ENCODE data around the gene VAMP1. TPM values are rescaled to one million over a fixed set of nuclear protein-coding genes. Genes with fewer than 3 reads are reported as not detected.

The VAMP1 gene
- total RNA-seq, 1 donor from 2014 or later = 14.0 TPM

DNA sequence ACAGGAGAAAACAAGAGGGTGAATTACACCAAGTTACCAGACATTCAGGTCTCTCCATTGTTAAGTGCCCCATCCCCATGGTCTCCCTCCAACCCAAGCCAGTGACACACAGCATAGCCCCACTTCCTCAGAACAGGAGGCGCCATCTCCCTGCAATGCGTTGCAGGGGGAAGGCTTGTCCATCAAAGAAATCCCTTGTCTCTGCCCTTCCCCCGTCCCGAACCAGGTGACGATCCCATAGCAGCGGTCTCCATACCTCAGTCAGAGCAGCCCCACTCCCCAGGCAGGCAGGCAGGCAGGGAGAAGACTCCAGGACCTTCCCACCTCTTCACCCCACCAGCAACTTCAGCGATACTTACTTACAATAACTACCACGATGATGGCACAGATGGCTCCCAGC lies 5.9 kb downstream of the VAMP1 start:
- TF ChIP-seq, protein P1, sequence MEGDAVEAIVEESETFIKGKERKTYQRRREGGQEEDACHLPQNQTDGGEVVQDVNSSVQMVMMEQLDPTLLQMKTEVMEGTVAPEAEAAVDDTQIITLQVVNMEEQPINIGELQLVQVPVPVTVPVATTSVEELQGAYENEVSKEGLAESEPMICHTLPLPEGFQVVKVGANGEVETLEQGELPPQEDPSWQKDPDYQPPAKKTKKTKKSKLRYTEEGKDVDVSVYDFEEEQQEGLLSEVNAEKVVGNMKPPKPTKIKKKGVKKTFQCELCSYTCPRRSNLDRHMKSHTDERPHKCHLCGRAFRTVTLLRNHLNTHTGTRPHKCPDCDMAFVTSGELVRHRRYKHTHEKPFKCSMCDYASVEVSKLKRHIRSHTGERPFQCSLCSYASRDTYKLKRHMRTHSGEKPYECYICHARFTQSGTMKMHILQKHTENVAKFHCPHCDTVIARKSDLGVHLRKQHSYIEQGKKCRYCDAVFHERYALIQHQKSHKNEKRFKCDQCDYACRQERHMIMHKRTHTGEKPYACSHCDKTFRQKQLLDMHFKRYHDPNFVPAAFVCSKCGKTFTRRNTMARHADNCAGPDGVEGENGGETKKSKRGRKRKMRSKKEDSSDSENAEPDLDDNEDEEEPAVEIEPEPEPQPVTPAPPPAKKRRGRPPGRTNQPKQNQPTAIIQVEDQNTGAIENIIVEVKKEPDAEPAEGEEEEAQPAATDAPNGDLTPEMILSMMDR (IDR thresholded peaks at IDR 0.05; ENCODE audit: partially characterized antibody, unreplicated experiment) = no peak
- H3K4me3 Mint-ChIP-seq (ENCODE audit: unreplicated experiment) = no peak overlapping the region
- H3K27me3 Mint-ChIP-seq (ENCODE audit: unreplicated experiment) = peaks cover 2% of the 10 kb centered on the region
- no peaks in the 10 kb centered on the region for H3K4me1 Mint-ChIP-seq (ENCODE audit: low read depth, unreplicated experiment)
- no peak for DNase-seq
- peaks cover 9% of the 10 kb centered on the region for H3K36me3 Mint-ChIP-seq (ENCODE audit: unreplicated experiment)
- H3K9me3 Mint-ChIP-seq (ENCODE audit: unreplicated experiment) = peaks cover 6% of the 10 kb centered on the region
- no peak overlapping the region for H3K27ac Mint-ChIP-seq (ENCODE audit: unreplicated experiment)

DNA sequence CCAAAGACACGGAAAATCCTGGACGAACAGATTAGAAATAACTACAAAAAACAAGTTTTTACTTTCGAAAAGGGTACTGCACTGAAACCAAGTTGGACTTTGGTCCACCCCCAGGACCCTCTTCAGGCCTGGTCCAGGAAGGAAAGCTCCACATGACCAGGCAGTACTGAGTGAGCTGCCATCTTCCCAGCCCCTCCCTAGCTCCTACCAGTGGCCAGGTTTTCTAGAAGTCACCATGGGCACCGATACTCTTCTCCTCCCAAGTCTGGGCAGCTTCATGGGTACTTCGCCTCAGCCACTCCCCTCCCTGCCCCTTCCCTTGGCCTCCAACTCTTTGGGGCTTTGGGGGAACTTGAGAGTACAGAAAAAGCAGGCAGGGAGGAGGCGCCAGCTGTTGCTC lies 6.6 kb downstream of the VAMP1 start:
- no peak overlapping the region for H3K4me3 Mint-ChIP-seq (ENCODE audit: unreplicated experiment)
- peaks cover 3% of the 10 kb centered on the region for H3K9me3 Mint-ChIP-seq (ENCODE audit: unreplicated experiment)
- peaks cover 2% of the 10 kb centered on the region for H3K27me3 Mint-ChIP-seq (ENCODE audit: unreplicated experiment)
- peaks cover 1% of the 10 kb centered on the region for H3K4me1 Mint-ChIP-seq (ENCODE audit: low read depth, unreplicated experiment)
- H3K27ac Mint-ChIP-seq (ENCODE audit: unreplicated experiment) = no peak overlapping the region
- no peak for DNase-seq
- TF ChIP-seq, protein P1 (IDR thresholded peaks at IDR 0.05; ENCODE audit: partially characterized antibody, unreplicated experiment) = no peak
- H3K36me3 Mint-ChIP-seq (ENCODE audit: unreplicated experiment) = peaks cover 9% of the 10 kb centered on the region

DNA sequence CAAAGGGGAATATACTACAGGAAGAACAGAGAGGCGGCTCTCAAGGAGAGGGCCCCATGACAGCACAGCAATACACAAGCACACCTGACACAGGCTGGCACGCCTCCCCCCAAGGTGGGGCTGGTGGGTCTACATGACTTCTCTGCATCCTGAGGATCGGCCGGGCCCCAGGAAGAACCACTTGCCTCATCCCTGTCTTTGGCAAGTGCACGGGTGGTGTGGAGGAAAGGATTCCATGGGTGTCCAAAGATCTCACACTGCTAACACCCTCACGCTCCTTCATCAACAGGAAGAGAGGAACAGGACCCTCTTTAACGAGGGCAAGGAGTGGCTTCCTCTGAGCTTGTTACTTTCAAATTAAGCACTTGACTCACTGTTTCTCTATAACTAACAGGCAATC lies 7.3 kb downstream of the VAMP1 start:
- peaks cover 4% of the 10 kb centered on the region for H3K27me3 Mint-ChIP-seq (ENCODE audit: unreplicated experiment)
- H3K36me3 Mint-ChIP-seq (ENCODE audit: unreplicated experiment) = peaks cover 9% of the 10 kb centered on the region
- peaks cover 2% of the 10 kb centered on the region for H3K4me1 Mint-ChIP-seq (ENCODE audit: low read depth, unreplicated experiment)

DNA sequence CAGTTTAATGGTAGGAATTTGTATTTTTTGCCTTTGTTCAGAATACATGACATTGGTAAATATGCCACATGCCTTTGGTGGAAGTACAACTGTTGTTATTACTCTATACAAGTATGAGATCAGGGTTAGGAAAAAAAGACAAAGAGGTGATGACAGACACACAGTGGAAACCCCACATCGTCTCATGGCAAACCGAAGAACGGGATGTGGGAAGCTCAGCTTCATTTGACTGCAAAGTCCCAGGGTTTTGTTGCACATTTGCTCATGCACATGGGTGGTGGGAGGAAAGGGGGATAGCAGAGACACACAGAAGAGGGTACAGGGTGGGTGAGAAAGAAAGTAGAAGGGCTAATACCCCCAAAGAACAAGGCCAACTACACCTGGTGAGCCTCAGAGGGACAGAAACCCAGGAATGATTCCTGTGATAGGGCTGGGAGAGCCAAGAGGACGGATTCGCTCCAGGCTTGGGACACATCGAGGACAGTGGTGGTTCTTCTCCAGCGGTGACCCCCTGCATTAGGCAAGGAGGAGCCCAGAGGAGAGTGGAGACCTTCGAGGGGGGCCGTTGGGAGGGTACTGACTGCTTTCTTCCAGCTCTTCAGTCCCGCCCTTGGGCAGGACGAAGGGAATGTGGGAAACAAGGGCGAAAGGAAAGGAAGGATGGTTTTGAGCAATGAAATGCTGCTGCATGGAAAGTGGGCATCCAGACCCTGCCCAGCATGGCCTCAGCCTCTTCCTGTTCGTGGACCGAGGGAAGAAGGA lies 8.1 kb downstream of the VAMP1 start:
- Mint-ChIP-seq H3K36me3 (ENCODE audit: unreplicated experiment) (peaks cover 9% of the 10 kb centered on the region), H3K4me1 (ENCODE audit: low read depth, unreplicated experiment) (peaks cover 2% of the 10 kb centered on the region), H3K9me3 (ENCODE audit: unreplicated experiment) (peaks cover 3% of the 10 kb centered on the region), H3K4me3 (ENCODE audit: unreplicated experiment) (peak overlapping the region; percentile 18), H3K27me3 (ENCODE audit: unreplicated experiment) (peaks cover 4% of the 10 kb centered on the region), H3K27ac (ENCODE audit: unreplicated experiment) (no peak overlapping the region)
- DNase-seq = no peak
- TF ChIP-seq, protein P1 (IDR thresholded peaks at IDR 0.05; ENCODE audit: partially characterized antibody, unreplicated experiment) = no peak

More for the DNA sequence above, 7.3 kb downstream of the VAMP1 start:
- no peak overlapping the region for H3K4me3 Mint-ChIP-seq (ENCODE audit: unreplicated experiment)
- no peak for DNase-seq
- H3K9me3 Mint-ChIP-seq (ENCODE audit: unreplicated experiment) = peaks cover 3% of the 10 kb centered on the region
- TF ChIP-seq, protein P1 (IDR thresholded peaks at IDR 0.05; ENCODE audit: partially characterized antibody, unreplicated experiment) = no peak
- no peak overlapping the region for H3K27ac Mint-ChIP-seq (ENCODE audit: unreplicated experiment)

Data from glutamatergic neuron (in vitro differentiated cells).